DMS153 treated with DMSO at 0.1 percent for 48 hours (cell line): Measurements from ENCODE around the gene MXI1.
"Not testable (repeated sequence)": the region's sequence is repeated elsewhere in the genome, so short reads cannot be mapped to it uniquely, and the experiment has no call there.

Source experiments
- DNase-seq: peaks from one replicate; lab custom pipeline; 2025; ENCODE audit not compliant: unreplicated experiment; lab: John Stamatoyannopoulos, UW

MXI1 gene

GRCh38 chr10:110311357-110311949, 104.0 kb downstream of the MXI1 start:
- peak; percentile 35 for DNase-seq

- DNase-seq = no peak
These were observed 104.8 kb downstream of the MXI1 start for GRCh38 chr10:110312206-110312605.

- DNase-seq = no peak
These were observed 106.3 kb downstream of the MXI1 start for GRCh38 chr10:110313674-110314073.

GRCh38 chr10:110317866-110318850, 110.8 kb downstream of the MXI1 start:
- no peak for DNase-seq

- DNase-seq = no peak
These were observed 114.6 kb downstream of the MXI1 start for GRCh38 chr10:110321869-110322620.

GRCh38 chr10:110323503-110323902, 116.1 kb downstream of the MXI1 start:
- no peak for DNase-seq

GRCh38 chr10:110324201-110324804, 116.9 kb downstream of the MXI1 start:
- DNase-seq = no peak

- DNase-seq = no peak
These were observed 117.4 kb downstream of the MXI1 start for GRCh38 chr10:110324805-110325280.

GRCh38 chr10:110326351-110327032, 119.1 kb downstream of the MXI1 start:
- DNase-seq = no peak

GRCh38 chr10:110327262-110327914, 120.0 kb downstream of the MXI1 start:
- DNase-seq = no peak

GRCh38 chr10:110330675-110331074, 123.3 kb downstream of the MXI1 start:
- DNase-seq = no peak

GRCh38 chr10:110331226-110331795, 123.9 kb downstream of the MXI1 start:
- not testable (repeated sequence) for DNase-seq

- no peak for DNase-seq
These were observed 126.8 kb downstream of the MXI1 start for GRCh38 chr10:110334061-110334656.

GRCh38 chr10:110335314-110336064, 128.1 kb downstream of the MXI1 start:
- DNase-seq = no peak

- no peak for DNase-seq
These were observed 128.8 kb downstream of the MXI1 start for GRCh38 chr10:110336111-110336721.
